ENCODE results near the gene ANXA4. TPM values are rescaled to one million over a fixed set of nuclear protein-coding genes. Genes with fewer than 3 reads are reported as not detected.

ANXA4 gene
- total and polyA plus RNA-seq, 2 experiments from 2014 or later, result 35.7 to 113 TPM

- H3F3A ChIP-seq (ENCODE audit: insufficient read depth), result no peaks in the 10 kb centered on the region
- H3K4me1 ChIP-seq (ENCODE audit: insufficient read depth), result no peaks in the 10 kb centered on the region
- no peaks in the 10 kb centered on the region for H4K20me1 ChIP-seq (ENCODE audit: insufficient read depth)
- H3K9ac ChIP-seq, result no peak overlapping the region
- H3K36me3 ChIP-seq (ENCODE audit: low read depth), result peaks cover 19% of the 10 kb centered on the region; the same call in 1 of the 2 replicates
- no peak for DNase-seq
- H3K79me2 ChIP-seq (ENCODE audit: insufficient read depth), result no peaks in the 10 kb centered on the region
- H3K4me3 ChIP-seq, result no peak overlapping the region
- in situ Hi-C loops (cut with MboI), result no loop called here
- no peaks in the 10 kb centered on the region for H3K9me3 ChIP-seq (ENCODE audit: low read depth)
- H3K27me3 ChIP-seq (replicated peaks; ENCODE audit: insufficient read depth), result no peaks in the 10 kb centered on the region
- WGBS, 2 experiments (ENCODE audit: low coverage in 1 of 2, low lambda C conversion rate in 2 of 2, missing lambda C conversion rate in 2 of 2), result 79 to 93% methylated on average over 1 of the region's 1 CpG
- no peaks in the 10 kb centered on the region for H3K9me2 ChIP-seq (ENCODE audit: insufficient read depth)
- no peak overlapping the region for H3K4me2 ChIP-seq (ENCODE audit: unreplicated experiment)
- H3K27ac ChIP-seq, result no peak overlapping the region
- no peak overlapping the region for H2AFZ ChIP-seq
- TF ChIP-seq EZH2phosphoT487 (IDR thresholded peaks at IDR 0.05; ENCODE audit: insufficient read depth, low read depth) (no peak), EZH2 (IDR thresholded peaks at IDR 0.05; ENCODE audit: insufficient read depth, poor library complexity, severe bottlenecking) (no peak)
Observed at GRCh38 chr2:69863298-69863697, 121.4 kb downstream of the ANXA4 start.

Small RNA genes within 50 kb of the gene (small RNA-seq; reads per million reads assigned to genes)
- not detected for gene RPL23AP92 (ENCODE audit: low read depth, low replicate concordance)

Other genes with a start within 250 kb of the ANXA4 start
- 41.2 and 68.3 TPM in 2 replicates for gene AAK1, start 98.4 kb upstream of the ANXA4 start, total RNA-seq (2014; rRNA removed; shearing (Covaris generic))
- 38.5 and 50.7 TPM in 2 replicates for gene AAK1, start 98.4 kb upstream of the ANXA4 start, polyA plus RNA-seq (2016; fragmentation: Nextera tagmentation; extraction: Ambion mirVana)
- gene GMCL1, start 87.5 kb downstream of the ANXA4 start, total RNA-seq (2014; rRNA removed; shearing (Covaris generic)), result 9.6 and 15.7 TPM in 2 replicates
- gene GMCL1, start 87.5 kb downstream of the ANXA4 start, polyA plus RNA-seq (2016; fragmentation: Nextera tagmentation; extraction: Ambion mirVana), result 13.8 and 14.5 TPM in 2 replicates
- 46.8 and 69.3 TPM in 2 replicates for gene SNRNP27, start 151.8 kb downstream of the ANXA4 start, total RNA-seq (2014; rRNA removed; shearing (Covaris generic))
- 84.4 and 85.9 TPM in 2 replicates for gene SNRNP27, start 151.8 kb downstream of the ANXA4 start, polyA plus RNA-seq (2016; fragmentation: Nextera tagmentation; extraction: Ambion mirVana)
- 4.4 and 5.3 TPM in 2 replicates for gene MXD1, start 173.0 kb downstream of the ANXA4 start, total RNA-seq (2014; rRNA removed; shearing (Covaris generic))
- 6.3 and 7.6 TPM in 2 replicates for gene MXD1, start 173.0 kb downstream of the ANXA4 start, polyA plus RNA-seq (2016; fragmentation: Nextera tagmentation; extraction: Ambion mirVana)
- gene ASPRV1, start 219.5 kb downstream of the ANXA4 start, total RNA-seq (2014; rRNA removed; shearing (Covaris generic)), result under 0.01 and 0.86 TPM in 2 replicates
- gene ASPRV1, start 219.5 kb downstream of the ANXA4 start, polyA plus RNA-seq (2016; fragmentation: Nextera tagmentation; extraction: Ambion mirVana), result 0.19 and 0.24 TPM in 2 replicates

All from GM23248 (cell line).